HEK293T (cell line): Measurements from ENCODE around the gene SPPL2A.

Source experiments
- BHLHE40 ChIP-seq: fragments of 450-650 bp; IDR thresholded peaks from 2 replicates; pipeline ENCODE4 v1.6.1; 2016; ENCODE audit warnings: mild to moderate bottlenecking, moderate library complexity, borderline replicate concordance
- L3MBTL2 ChIP-seq: fragments of 450-650 bp; conservative IDR thresholded peaks from 2 replicates; pipeline ENCODE4 v1.6.1; 2016; ENCODE audit warnings: mild to moderate bottlenecking
- SP1 ChIP-seq: fragments of 450-650 bp; IDR thresholded peaks from 2 replicates; pipeline ENCODE4 v1.6.1; 2017
- SUZ12 ChIP-seq: fragments of 450-650 bp; IDR thresholded peaks from 2 replicates; pipeline ENCODE4 v1.6.1; 2016; ENCODE audit warnings: mild to moderate bottlenecking

GRCh38 chr15:50726315-50726714 is 39.2 kb downstream of the SPPL2A start:
- no peak for TF ChIP-seq SP1
- TF ChIP-seq SUZ12: no peak
- TF ChIP-seq BHLHE40: no peak
- no peak for TF ChIP-seq L3MBTL2
